Right ventricle myocardium inferior (tissue), 1 donor: ENCODE data around the gene NGEF. TPM values are rescaled to one million over a fixed set of nuclear protein-coding genes. Genes with fewer than 3 reads are reported as not detected.

ENCODE experiments used
- ATAC-seq: fragments of 200-7000 bp; cut with Tn5 transposase; one replicate; pipeline ENCODE4 v1.9.1; 2020; ENCODE audit warnings: mild to moderate bottlenecking, moderate library complexity
- DNase-seq: peaks from one replicate; pipeline ENCODE4 v3.0.0; 2021; ENCODE audit errors: missing footprints
- intact Hi-C: fragments of 100-400 bp; cut with DNase I; formaldehyde crosslinking; loops from one replicate; pipeline ENCODE4 v1.11.0; 2022
- total RNA-seq: library from RNA; stranded (reverse); fragmentation: NEBNext Ultra II Directional; extraction: Animal tissue kit (Norgen Biotek cat#: 25700); gene quantifications from one replicate; pipeline ENCODE4 v1.2.1, GENCODE V29; 2021
- donor health status: DM: no; HTN: yes; CAD: no; lungs with severe emphysema.

NGEF gene
- total RNA-seq, 1 donor from 2014 or later: 0.51 TPM

- DNase-seq (no peak), ATAC-seq (no peak)
- intact Hi-C loops: no loop called here
Measured at GRCh38 chr2:233048569-233049193, 35.6 kb upstream of the NGEF start.

- ATAC-seq: no peak
- intact Hi-C loops: no loop called here
Measured at GRCh38 chr2:233047667-233048066, 34.6 kb upstream of the NGEF start.

GRCh38 chr2:233047206-233047605 lies 34.1 kb upstream of the NGEF start:
- ATAC-seq (no peak), DNase-seq (no peak)
- intact Hi-C loops: no loop called here

More at GRCh38 chr2:233047667-233048066, 34.6 kb upstream of the NGEF start:
- no peak for DNase-seq

- intact Hi-C loops: no loop called here
- ATAC-seq (peak; percentile 55), DNase-seq (no peak)
Measured at GRCh38 chr2:233044974-233045605, 32.0 kb upstream of the NGEF start.

GRCh38 chr2:233042549-233042948 lies 29.5 kb upstream of the NGEF start:
- DNase-seq (no peak), ATAC-seq (no peak)
- intact Hi-C loops: no loop called here

- no peak for ATAC-seq
Measured at GRCh38 chr2:233041722-233042323, 28.8 kb upstream of the NGEF start.

GRCh38 chr2:233040571-233040970 lies 27.5 kb upstream of the NGEF start:
- no peak for DNase-seq
- intact Hi-C loops: no loop called here
- ATAC-seq: no peak

More at GRCh38 chr2:233041722-233042323, 28.8 kb upstream of the NGEF start:
- intact Hi-C loops: no loop called here
- DNase-seq: no peak

GRCh38 chr2:233039846-233040530 lies 26.9 kb upstream of the NGEF start:
- no peak for DNase-seq
- no peak for ATAC-seq
- intact Hi-C loops: no loop called here

- ATAC-seq (no peak), DNase-seq (no peak)
- intact Hi-C loops: no loop called here
Measured at GRCh38 chr2:233039212-233039845, 26.3 kb upstream of the NGEF start.

- no peak for ATAC-seq
- no peak for DNase-seq
- intact Hi-C loops: no loop called here
Measured at GRCh38 chr2:233037078-233037477, 24.0 kb upstream of the NGEF start.

- DNase-seq (no peak), ATAC-seq (no peak)
- intact Hi-C loops: no loop called here
Measured at GRCh38 chr2:233036162-233036838, 23.2 kb upstream of the NGEF start.

- intact Hi-C loops: no loop called here
Measured at GRCh38 chr2:233035426-233036161, 22.5 kb upstream of the NGEF start.

GRCh38 chr2:233034091-233034882 lies 21.2 kb upstream of the NGEF start:
- no peak for ATAC-seq
- intact Hi-C loops: no loop called here

More at GRCh38 chr2:233035426-233036161, 22.5 kb upstream of the NGEF start:
- DNase-seq: no peak
- ATAC-seq: no peak

GRCh38 chr2:233033672-233034071 lies 20.6 kb upstream of the NGEF start:
- ATAC-seq (no peak), DNase-seq (no peak)
- intact Hi-C loops: no loop called here

More at GRCh38 chr2:233034091-233034882, 21.2 kb upstream of the NGEF start:
- no peak for DNase-seq

GRCh38 chr2:233032551-233033320 lies 19.7 kb upstream of the NGEF start, which contains the start of gene NEU2:
TSS of gene NEU2 (plus strand) at chr2:233032672. CDS start at chr2:233032672, 0 bp downstream.
- ATAC-seq: no peak
- no peak for DNase-seq
- intact Hi-C loops: no loop called here
